ENCODE results near the gene HNRNPL. TPM values are rescaled to one million over a fixed set of nuclear protein-coding genes. Genes with fewer than 3 reads are reported as not detected.
A peak's percentile ranks its signal among the peaks of the same experiment; 100 is the strongest.

The HNRNPL gene
- polyA plus RNA-seq: 271 TPM
- long read RNA-seq, donor 1, transcript HNRNPL-201 (13 exons, 2,471 nt): major isoform, 7 of 32 reads
- long read RNA-seq, donor 1, partial matches to known transcripts: 20 of 32 reads
- long read RNA-seq, donor 1, other reads (novel, unspliced or antisense): 0 of 32 reads
- long read RNA-seq, donor 2, transcript HNRNPL-201 (13 exons, 2,471 nt): major isoform, 32 of 86 reads
- long read RNA-seq, donor 2, partial matches to known transcripts: 45 of 86 reads
- long read RNA-seq, donor 2, other reads (novel, unspliced or antisense): 0 of 86 reads
- long read RNA-seq, donor 3: 0 reads
- long read RNA-seq, donor 4, partial matches to known transcripts: 0 of 7 reads
- long read RNA-seq, donor 4, other reads (novel, unspliced or antisense): 0 of 7 reads
- long read RNA-seq, donor 5, transcript HNRNPL-201 (13 exons, 2,471 nt): major isoform, 32 of 37 reads
- long read RNA-seq, donor 5, partial matches to known transcripts: 0 of 37 reads
- long read RNA-seq, donor 5, other reads (novel, unspliced or antisense): 0 of 37 reads
- long read RNA-seq, donor 6, transcript HNRNPL-201 (13 exons, 2,471 nt): major isoform, 26 of 81 reads
- long read RNA-seq, donor 6, transcript HNRNPL-206 (6 exons, 3,094 nt): minor isoform, 5 of 81 reads
- long read RNA-seq, donor 6, transcript HNRNPL-203 (7 exons, 2,404 nt): minor isoform, 6 of 81 reads
- long read RNA-seq, donor 6, partial matches to known transcripts: 41 of 81 reads
- long read RNA-seq, donor 6, other reads (novel, unspliced or antisense): 0 of 81 reads
- long read RNA-seq, donor 7, transcript HNRNPL-201 (13 exons, 2,471 nt): major isoform, 16 of 48 reads
- long read RNA-seq, donor 7, partial matches to known transcripts: 24 of 48 reads
- long read RNA-seq, donor 7, other reads (novel, unspliced or antisense): 0 of 48 reads
- long read RNA-seq, donor 8, transcript HNRNPL-201 (13 exons, 2,471 nt): major isoform, 30 of 104 reads
- long read RNA-seq, donor 8, transcript HNRNPL-206 (6 exons, 3,094 nt): minor isoform, 9 of 104 reads
- long read RNA-seq, donor 8, partial matches to known transcripts: 52 of 104 reads
- long read RNA-seq, donor 8, other reads (novel, unspliced or antisense): 0 of 104 reads
- long read RNA-seq, donor 9, transcript HNRNPL-201 (13 exons, 2,471 nt): major isoform, 18 of 47 reads
- long read RNA-seq, donor 9, partial matches to known transcripts: 20 of 47 reads
- long read RNA-seq, donor 9, other reads (novel, unspliced or antisense): 0 of 47 reads
- long read RNA-seq, donor 10, transcript HNRNPL-201 (13 exons, 2,471 nt): major isoform, 28 of 86 reads
- long read RNA-seq, donor 10, transcript HNRNPL-210 (13 exons, 1,633 nt): minor isoform, 6 of 86 reads
- long read RNA-seq, donor 10, partial matches to known transcripts: 48 of 86 reads
- long read RNA-seq, donor 10, other reads (novel, unspliced or antisense): 0 of 86 reads
- long read RNA-seq, donor 11, transcript HNRNPL-201 (13 exons, 2,471 nt): major isoform, 27 of 39 reads
- long read RNA-seq, donor 11, partial matches to known transcripts: 5 of 39 reads
- long read RNA-seq, donor 11, other reads (novel, unspliced or antisense): 0 of 39 reads

DNA sequence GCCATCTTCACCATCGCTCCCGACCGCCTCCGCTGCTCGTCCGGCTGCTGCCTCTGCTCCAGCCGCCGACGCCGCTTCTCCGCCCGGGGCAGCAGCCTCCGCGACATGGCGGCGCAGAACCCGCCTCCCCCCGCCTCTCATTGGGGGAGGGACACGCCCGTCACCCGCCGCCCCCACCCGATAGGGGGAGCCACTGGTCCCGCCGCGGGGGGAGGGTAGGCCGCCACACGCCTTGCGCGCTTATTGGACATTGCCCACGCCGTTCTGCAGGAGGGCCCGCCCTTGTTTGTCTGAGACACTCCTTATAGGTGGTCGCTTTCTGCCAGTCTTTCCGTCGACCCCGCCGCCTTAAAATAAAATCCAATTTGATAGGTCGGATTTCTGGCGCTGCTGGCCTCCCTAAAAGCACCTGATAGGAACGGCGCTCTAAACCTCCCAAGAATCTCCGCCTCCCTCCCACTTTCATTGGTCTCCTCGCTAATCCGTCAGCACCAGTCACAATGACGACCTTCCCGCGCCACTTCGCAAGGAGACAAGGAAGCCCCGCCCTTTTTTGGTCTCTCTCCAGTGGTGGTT is at the start of gene HNRNPL:
TSS of gene HNRNPL (minus strand) at position 127 of the 576 bp plus-strand sequence. CDS start at position 107, 20 bp downstream.
- no CpG with 5 or more reads among the region's 50 CpGs for WGBS (ENCODE audit: insufficient coverage, low lambda C conversion rate)
- peaks cover 32% of the 10 kb centered on the region for H3K36me3 ChIP-seq (ENCODE audit: control insufficient read depth, insufficient read depth, low read length)
- no peaks in the 10 kb centered on the region for H3K9me3 ChIP-seq (ENCODE audit: control insufficient read depth, low read depth, low read length)
- peak within 1 kb of the TSS; percentile 62 for H3K4me3 ChIP-seq (ENCODE audit: low read length)
- H3K27ac ChIP-seq (ENCODE audit: low read length): peak within 1 kb of the TSS; percentile 99
- peak in 1 of 2 donors; percentile 100 for DNase-seq
- peaks cover 25% of the 10 kb centered on the region for H3K4me1 ChIP-seq (ENCODE audit: control insufficient read depth, insufficient read depth, low read length)
- H3K27me3 ChIP-seq (ENCODE audit: control insufficient read depth, insufficient read depth, low read length): no peaks in the 10 kb centered on the region

DNA sequence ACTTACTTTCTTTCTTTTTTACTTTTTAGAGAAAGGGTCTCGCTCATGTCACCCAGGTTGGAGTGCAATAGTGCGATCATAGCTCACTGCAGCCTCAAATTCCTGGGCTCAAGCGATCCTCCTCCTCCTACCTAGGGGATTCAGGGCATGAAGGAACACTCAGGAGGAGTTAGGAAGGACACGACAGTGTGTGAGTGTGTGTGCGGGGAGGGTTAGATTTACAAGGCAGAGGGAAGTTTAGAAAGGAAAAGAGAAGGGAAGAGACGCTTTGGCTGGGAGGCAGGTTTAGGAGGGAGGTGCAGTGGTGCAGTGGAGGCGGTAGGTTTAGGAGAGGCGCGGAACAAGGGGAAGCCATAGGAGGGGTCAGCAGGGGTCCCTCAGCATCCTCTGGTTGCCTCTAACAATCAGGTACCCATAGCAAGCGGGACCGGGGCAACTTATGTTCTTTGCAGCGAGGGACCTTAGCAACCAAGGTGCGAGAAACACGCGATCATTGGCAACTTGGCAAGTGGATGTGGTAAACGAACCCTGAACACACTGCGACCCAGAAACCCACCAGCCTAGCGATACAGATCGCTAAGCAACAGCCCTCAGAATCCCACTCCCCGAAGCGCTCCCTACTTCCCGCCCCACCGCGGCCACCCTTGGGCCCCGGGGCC is 49.1 kb upstream of the HNRNPL start:
- H3K4me1 ChIP-seq (ENCODE audit: control insufficient read depth, insufficient read depth, low read length): peaks cover 16% of the 10 kb centered on the region
- no peak for DNase-seq
- no peaks in the 10 kb centered on the region for H3K36me3 ChIP-seq (ENCODE audit: control insufficient read depth, insufficient read depth, low read length)
- peak overlapping the region; percentile 80 for H3K27ac ChIP-seq (ENCODE audit: low read length)
- H3K27me3 ChIP-seq (ENCODE audit: control insufficient read depth, insufficient read depth, low read length): no peaks in the 10 kb centered on the region
- H3K4me3 ChIP-seq (ENCODE audit: low read length): peak overlapping the region; percentile 96
- 13% methylated on average over 3 of the region's 25 CpGs for WGBS (ENCODE audit: insufficient coverage, low lambda C conversion rate)
- H3K9me3 ChIP-seq (ENCODE audit: control insufficient read depth, low read depth, low read length): no peaks in the 10 kb centered on the region

DNA sequence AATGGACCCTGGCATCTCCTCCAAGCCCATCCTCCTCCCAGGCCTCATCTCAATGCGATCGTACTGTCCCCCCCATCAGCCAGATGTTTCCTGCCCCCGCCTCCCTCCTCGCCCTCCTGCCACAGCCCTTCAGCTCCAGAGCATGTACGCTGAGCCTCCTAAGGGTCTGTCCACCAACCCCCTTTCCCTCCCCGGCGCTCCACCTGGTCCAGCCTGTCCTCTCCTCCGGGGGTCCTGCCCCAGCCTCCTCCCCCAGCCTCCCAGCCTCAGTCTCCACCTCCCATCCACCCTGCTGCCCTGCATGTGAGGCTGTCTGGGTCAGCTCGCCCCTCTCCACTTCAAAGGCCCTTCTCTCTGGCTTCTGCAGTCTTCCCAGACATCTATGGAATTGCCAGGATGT is 45.2 kb upstream of the HNRNPL start:
- no peaks in the 10 kb centered on the region for H3K9me3 ChIP-seq (ENCODE audit: control insufficient read depth, low read depth, low read length)
- no CpG with 5 or more reads among the region's 9 CpGs for WGBS (ENCODE audit: insufficient coverage, low lambda C conversion rate)
- no peak overlapping the region for H3K4me3 ChIP-seq (ENCODE audit: low read length)

DNA sequence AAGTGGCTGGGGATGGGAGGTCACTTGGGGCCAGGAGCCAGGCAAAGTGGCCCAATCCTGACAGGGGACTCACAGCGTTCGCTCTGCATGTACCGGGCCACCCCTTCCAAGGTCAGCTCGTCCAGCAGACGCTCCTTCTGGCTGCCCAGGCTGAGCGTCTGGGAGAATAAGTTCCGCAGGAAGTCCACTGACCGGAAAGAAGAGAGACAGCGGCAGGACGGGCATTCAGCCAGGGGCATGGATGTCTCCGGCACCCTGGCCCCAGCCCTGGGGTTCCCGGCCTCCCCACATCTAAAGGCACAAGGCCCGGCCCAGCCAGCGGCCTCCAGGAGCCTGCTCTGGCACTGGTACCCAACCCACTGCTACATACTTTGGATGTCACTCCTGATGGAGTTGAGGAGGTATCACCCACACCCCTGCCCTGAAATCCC is 43.6 kb upstream of the HNRNPL start:
- H3K27ac ChIP-seq (ENCODE audit: low read length): no peak overlapping the region

More for the DNA sequence above, 45.2 kb upstream of the HNRNPL start:
- Histone ChIP-seq H3K36me3 (ENCODE audit: control insufficient read depth, insufficient read depth, low read length) (peaks cover 17% of the 10 kb centered on the region), H3K27me3 (ENCODE audit: control insufficient read depth, insufficient read depth, low read length) (no peaks in the 10 kb centered on the region), H3K4me1 (ENCODE audit: control insufficient read depth, insufficient read depth, low read length) (peaks cover 10% of the 10 kb centered on the region), H3K27ac (ENCODE audit: low read length) (no peak overlapping the region)
- no peak for DNase-seq

DNA sequence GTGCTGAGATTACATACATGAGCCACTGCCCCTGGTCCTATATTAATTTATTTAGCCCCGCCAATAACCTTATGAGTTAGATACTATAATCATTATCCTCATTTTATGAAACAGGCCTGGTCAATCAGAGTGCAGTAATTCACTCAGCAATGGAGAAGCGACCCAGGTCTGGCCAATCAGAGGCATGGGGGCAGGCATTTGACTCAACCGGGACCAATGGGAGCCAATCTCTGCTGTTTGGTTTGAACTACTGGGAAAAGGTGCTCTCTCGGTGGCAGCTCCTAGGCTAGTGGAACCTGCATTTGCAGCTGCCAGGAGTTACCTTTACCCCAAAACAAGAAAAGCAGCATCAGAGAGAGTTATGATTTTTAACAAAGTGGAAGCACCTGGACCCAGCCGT is 43.1 kb upstream of the HNRNPL start:
- Histone ChIP-seq H3K36me3 (ENCODE audit: control insufficient read depth, insufficient read depth, low read length) (peaks cover 37% of the 10 kb centered on the region), H3K9me3 (ENCODE audit: control insufficient read depth, low read depth, low read length) (no peaks in the 10 kb centered on the region), H3K4me3 (ENCODE audit: low read length) (no peak overlapping the region), H3K27ac (ENCODE audit: low read length) (no peak overlapping the region), H3K27me3 (ENCODE audit: control insufficient read depth, insufficient read depth, low read length) (no peaks in the 10 kb centered on the region), H3K4me1 (ENCODE audit: control insufficient read depth, insufficient read depth, low read length) (no peaks in the 10 kb centered on the region)
- 80% methylated on average over 1 of the region's 5 CpGs for WGBS (ENCODE audit: insufficient coverage, low lambda C conversion rate)
- DNase-seq: no peak

More for the DNA sequence above, 43.6 kb upstream of the HNRNPL start:
- no peaks in the 10 kb centered on the region for H3K9me3 ChIP-seq (ENCODE audit: control insufficient read depth, low read depth, low read length)
- DNase-seq: no peak
- H3K27me3 ChIP-seq (ENCODE audit: control insufficient read depth, insufficient read depth, low read length): no peaks in the 10 kb centered on the region
- WGBS (ENCODE audit: insufficient coverage, low lambda C conversion rate): no CpG with 5 or more reads among the region's 14 CpGs
- no peak overlapping the region for H3K4me3 ChIP-seq (ENCODE audit: low read length)
- H3K36me3 ChIP-seq (ENCODE audit: control insufficient read depth, insufficient read depth, low read length): peaks cover 33% of the 10 kb centered on the region
- peaks cover 4% of the 10 kb centered on the region for H3K4me1 ChIP-seq (ENCODE audit: control insufficient read depth, insufficient read depth, low read length)

DNA sequence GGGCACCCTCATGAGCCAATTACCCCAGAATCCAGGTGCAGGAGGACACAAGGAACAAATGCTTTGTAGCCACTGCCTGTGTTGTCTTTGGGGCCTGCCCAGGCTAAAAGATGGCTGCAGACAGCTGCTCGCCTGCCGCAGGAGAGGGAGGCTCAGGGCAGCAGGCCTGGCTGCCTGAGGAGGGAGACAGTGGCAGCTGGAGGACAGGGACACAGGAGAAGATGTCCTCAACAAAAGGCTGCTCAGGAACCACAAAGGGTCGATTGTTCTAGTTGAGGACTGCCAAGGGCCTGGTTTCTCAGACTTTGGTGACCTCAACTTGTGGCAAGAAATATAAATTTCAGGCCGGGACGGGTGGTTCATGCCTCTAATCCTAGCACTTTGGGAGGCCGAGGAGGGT is 42.0 kb upstream of the HNRNPL start:
- peaks cover 37% of the 10 kb centered on the region for H3K36me3 ChIP-seq (ENCODE audit: control insufficient read depth, insufficient read depth, low read length)
- no peak for DNase-seq
- no peaks in the 10 kb centered on the region for H3K27me3 ChIP-seq (ENCODE audit: control insufficient read depth, insufficient read depth, low read length)
- H3K27ac ChIP-seq (ENCODE audit: low read length): no peak overlapping the region
- H3K9me3 ChIP-seq (ENCODE audit: control insufficient read depth, low read depth, low read length): no peaks in the 10 kb centered on the region
- WGBS (ENCODE audit: insufficient coverage, low lambda C conversion rate): no CpG with 5 or more reads among the region's 6 CpGs
- no peaks in the 10 kb centered on the region for H3K4me1 ChIP-seq (ENCODE audit: control insufficient read depth, insufficient read depth, low read length)
- no peak overlapping the region for H3K4me3 ChIP-seq (ENCODE audit: low read length)

DNA sequence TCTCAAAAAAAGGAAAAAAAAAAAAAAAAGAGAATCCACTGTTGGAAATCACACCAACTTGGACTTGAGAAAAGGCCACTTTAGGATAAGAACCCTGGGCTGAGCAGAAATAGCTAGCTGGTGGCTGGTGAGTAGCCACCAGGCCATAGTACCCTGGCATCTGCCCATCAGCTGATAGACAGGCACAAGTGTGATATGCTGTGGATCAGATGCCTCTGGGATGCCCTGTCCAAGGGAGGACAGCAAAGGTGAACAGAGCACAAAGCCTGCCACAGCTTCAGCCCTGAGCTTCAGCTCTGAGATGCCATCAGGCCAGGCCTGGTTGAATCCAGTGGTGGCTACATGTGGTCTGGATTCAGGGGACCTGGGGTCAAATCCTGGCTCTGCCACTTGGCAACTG is 40.9 kb upstream of the HNRNPL start:
- H3K27ac ChIP-seq (ENCODE audit: low read length): no peak overlapping the region
- no peaks in the 10 kb centered on the region for H3K27me3 ChIP-seq (ENCODE audit: control insufficient read depth, insufficient read depth, low read length)
- H3K4me1 ChIP-seq (ENCODE audit: control insufficient read depth, insufficient read depth, low read length): no peaks in the 10 kb centered on the region
- peaks cover 37% of the 10 kb centered on the region for H3K36me3 ChIP-seq (ENCODE audit: control insufficient read depth, insufficient read depth, low read length)
- no peak for DNase-seq
- no peak overlapping the region for H3K4me3 ChIP-seq (ENCODE audit: low read length)
- no peaks in the 10 kb centered on the region for H3K9me3 ChIP-seq (ENCODE audit: control insufficient read depth, low read depth, low read length)

DNA sequence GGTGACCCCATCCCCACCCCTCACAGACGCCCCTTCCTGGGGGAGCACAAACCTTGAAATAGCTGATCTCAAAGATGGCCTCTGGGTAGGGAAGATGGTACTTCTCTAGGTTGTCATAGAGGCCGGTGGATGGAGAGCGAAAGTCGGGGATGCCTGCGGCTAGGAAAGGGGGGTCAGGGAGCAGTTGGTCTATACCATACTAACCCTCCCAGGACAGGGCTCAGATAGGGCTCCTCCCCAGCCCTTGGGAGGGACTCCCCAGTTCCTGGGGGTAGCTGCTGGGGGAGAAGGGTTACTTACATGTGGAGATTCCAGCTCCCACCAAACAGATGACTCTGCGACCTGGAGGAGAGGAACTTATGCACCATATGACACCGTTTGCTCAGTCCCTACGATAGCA is 40.0 kb upstream of the HNRNPL start:
- H3K27ac ChIP-seq (ENCODE audit: low read length): no peak overlapping the region
- no peaks in the 10 kb centered on the region for H3K4me1 ChIP-seq (ENCODE audit: control insufficient read depth, insufficient read depth, low read length)
- no CpG with 5 or more reads among the region's 8 CpGs for WGBS (ENCODE audit: insufficient coverage, low lambda C conversion rate)
- H3K27me3 ChIP-seq (ENCODE audit: control insufficient read depth, insufficient read depth, low read length): no peaks in the 10 kb centered on the region
- H3K36me3 ChIP-seq (ENCODE audit: control insufficient read depth, insufficient read depth, low read length): peaks cover 37% of the 10 kb centered on the region
- no peak overlapping the region for H3K4me3 ChIP-seq (ENCODE audit: low read length)
- DNase-seq: no peak
- H3K9me3 ChIP-seq (ENCODE audit: control insufficient read depth, low read depth, low read length): no peaks in the 10 kb centered on the region

DNA sequence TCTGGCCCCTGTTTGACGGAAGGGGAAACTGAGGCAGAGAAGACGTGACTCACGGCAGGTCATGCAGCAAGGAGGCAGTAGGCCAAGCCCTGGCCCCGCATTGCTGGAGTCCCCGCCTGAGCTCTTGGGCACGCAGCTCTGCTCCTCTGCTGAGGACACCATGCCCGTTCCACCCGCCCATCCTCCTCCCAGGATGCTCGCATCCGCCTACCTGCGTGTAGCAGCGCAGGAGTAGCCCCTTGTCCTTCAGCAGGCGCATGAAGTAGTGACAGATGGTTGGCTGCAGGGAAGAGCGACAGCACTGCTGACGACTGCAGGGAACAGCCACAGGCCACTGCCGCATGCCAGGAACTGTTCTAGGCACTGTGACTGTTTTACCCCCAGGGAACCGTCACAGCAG is 39.1 kb upstream of the HNRNPL start:
- H3K9me3 ChIP-seq (ENCODE audit: control insufficient read depth, low read depth, low read length): no peaks in the 10 kb centered on the region
- WGBS (ENCODE audit: insufficient coverage, low lambda C conversion rate): no CpG with 5 or more reads among the region's 17 CpGs
- H3K27ac ChIP-seq (ENCODE audit: low read length): no peak overlapping the region
- peaks cover 37% of the 10 kb centered on the region for H3K36me3 ChIP-seq (ENCODE audit: control insufficient read depth, insufficient read depth, low read length)
- DNase-seq: no peak
- H3K4me1 ChIP-seq (ENCODE audit: control insufficient read depth, insufficient read depth, low read length): no peaks in the 10 kb centered on the region
- H3K27me3 ChIP-seq (ENCODE audit: control insufficient read depth, insufficient read depth, low read length): no peaks in the 10 kb centered on the region
- H3K4me3 ChIP-seq (ENCODE audit: low read length): no peak overlapping the region
